PFSK-1 (cell line): ENCODE data around the gene SCP2D1.

Source experiments
- FOXP2 ChIP-seq: optimal IDR thresholded peaks from 2 replicates; pipeline ENCODE3; 2011; ENCODE audit warnings: borderline replicate concordance, control low read depth, inconsistent platforms; ENCODE audit not compliant: insufficient read depth; ENCODE audit errors: extremely low read length, extremely low read depth
- POLR2AphosphoS5 ChIP-seq: IDR thresholded peaks from 2 replicates; pipeline ENCODE4 v1.6.1; 2012; ENCODE audit warnings: low read depth, mild to moderate bottlenecking, control low read depth, low read length, moderate library complexity
- REST ChIP-seq, 2 experiments: IDR thresholded peaks; 2 replicates each; pipeline versions ENCODE4 v1.6.1 to v1.8.0; 2011 to 2012; ENCODE audit warnings: low read depth in 2 of 2, low read length in 2 of 2, control low read depth in 1 of 2, inconsistent platforms in 1 of 2, mild to moderate bottlenecking in 1 of 2, moderate library complexity in 1 of 2; ENCODE audit not compliant: insufficient read depth in 1 of 2
- TAF1 ChIP-seq: IDR thresholded peaks from 2 replicates; pipeline ENCODE4 v1.6.1; 2012; ENCODE audit warnings: low read length, control low read depth, borderline replicate concordance; ENCODE audit not compliant: insufficient read depth

DNA sequence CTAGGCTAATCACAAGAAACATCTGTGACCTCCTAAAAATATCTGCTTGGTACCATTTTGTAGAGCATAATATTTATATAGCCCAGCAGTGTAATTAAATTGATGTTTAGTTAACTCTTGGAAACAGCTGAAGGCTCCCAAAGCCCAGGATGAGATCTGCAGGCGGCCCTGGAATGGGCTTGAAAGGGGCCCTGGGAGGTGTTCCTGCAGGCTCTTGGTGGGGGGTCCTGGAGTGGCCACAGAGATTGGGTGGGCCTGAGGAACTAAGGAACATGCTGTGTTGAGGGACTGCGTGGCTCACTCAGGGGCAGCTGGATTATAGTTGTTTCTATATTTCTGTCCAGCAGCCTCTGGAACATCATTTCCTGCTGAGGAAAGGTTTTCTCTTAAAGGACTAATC lies 9.2 kb downstream of the SCP2D1 start:
- TF ChIP-seq POLR2AphosphoS5: no peak
- TF ChIP-seq TAF1: no peak
- TF ChIP-seq REST (IDR thresholded peaks at IDR 0.05; ENCODE audit: insufficient read depth in 1 of 2, low read depth in 2 of 2, low read length in 2 of 2): no peak
- TF ChIP-seq FOXP2: no peak
